Activated T-helper 2 cell treated with anti-CD3 and anti-CD28 coated beads, Interferon-gamma antibody, Interleukin-2, Interleukin-4, amounts not matched to agents 10 μg/mL and 5 μg/mL and 100 μg/mL, durations not matched to agents 14 hours and 24 hours and 36 hours (primary cell): Measurements from ENCODE around the gene CMC4. TPM values are rescaled to one million over a fixed set of nuclear protein-coding genes. Genes with fewer than 3 reads are reported as not detected.

Source experiments
- DNase-seq: peaks from one replicate; pipeline ENCODE4 v3.0.0; 2021; ENCODE audit warnings: low spot score
- H3K27ac Mint-ChIP-seq: one replicate; pipeline ENCODE4 v1.8.0; 2021; ENCODE audit warnings: mixed read lengths
- H3K27me3 Mint-ChIP-seq: one replicate; pipeline ENCODE4 v1.8.0; 2021; ENCODE audit warnings: low read depth, mixed read lengths
- H3K36me3 Mint-ChIP-seq: one replicate; pipeline ENCODE4 v1.8.0; 2021; ENCODE audit warnings: low read depth, mixed read lengths
- H3K4me1 Mint-ChIP-seq: one replicate; pipeline ENCODE4 v1.8.0; 2021; ENCODE audit warnings: low read depth, mixed read lengths
- H3K4me3 Mint-ChIP-seq: one replicate; pipeline ENCODE4 v1.8.0; 2021; ENCODE audit warnings: low read depth, mild to moderate bottlenecking, moderate library complexity, mixed read lengths
- H3K9me3 Mint-ChIP-seq: one replicate; pipeline ENCODE4 v1.8.0; 2021; ENCODE audit warnings: mixed read lengths
- intact Hi-C: fragments of 100-400 bp; cut with micrococcal nuclease; formaldehyde crosslinking; loops from one replicate; pipeline ENCODE4 v1.15.1; 2023
- total RNA-seq: library from RNA; stranded (reverse); gene quantifications from 2 replicates; pipeline ENCODE4 v1.2.3, GENCODE V29; 2022

The CMC4 gene
- total RNA-seq, 1 donor from 2014 or later = 1.9 TPM

- peaks cover 35% of the 10 kb centered on the region for H3K36me3 Mint-ChIP-seq
- intact Hi-C loops = loop anchor here (2.0 kb wide), 1 partner anchor 22 kb away; the partner anchor contains the start of gene FUNDC2
- H3K4me1 Mint-ChIP-seq = peaks cover 21% of the 10 kb centered on the region
These were observed 21.8 kb downstream of the CMC4 start for GRCh38 chrX:155048977-155049619.

GRCh38 chrX:155046811-155047528, 24.0 kb downstream of the CMC4 start:
- H3K9me3 Mint-ChIP-seq = no peaks in the 10 kb centered on the region
- no peak for DNase-seq
- H3K27ac Mint-ChIP-seq = no peak overlapping the region
- peaks cover 20% of the 10 kb centered on the region for H3K36me3 Mint-ChIP-seq
- peaks cover 13% of the 10 kb centered on the region for H3K4me1 Mint-ChIP-seq
- H3K4me3 Mint-ChIP-seq = no peak overlapping the region
- intact Hi-C loops = no loop called here
- no peaks in the 10 kb centered on the region for H3K27me3 Mint-ChIP-seq

More at GRCh38 chrX:155048977-155049619, 21.8 kb downstream of the CMC4 start:
- Mint-ChIP-seq H3K4me3 (no peak overlapping the region), H3K27ac (no peak overlapping the region), H3K27me3 (no peaks in the 10 kb centered on the region), H3K9me3 (no peaks in the 10 kb centered on the region)
- no peak for DNase-seq

- Mint-ChIP-seq H3K36me3 (peaks cover 13% of the 10 kb centered on the region), H3K4me3 (no peak overlapping the region), H3K4me1 (peaks cover 13% of the 10 kb centered on the region), H3K9me3 (no peaks in the 10 kb centered on the region), H3K27ac (no peak overlapping the region), H3K27me3 (no peaks in the 10 kb centered on the region)
- DNase-seq = no peak
- intact Hi-C loops = no loop called here
These were observed 24.7 kb downstream of the CMC4 start for GRCh38 chrX:155046129-155046810.

GRCh38 chrX:155035688-155036087, 35.2 kb downstream of the CMC4 start:
- Mint-ChIP-seq H3K9me3 (peaks cover 20% of the 10 kb centered on the region), H3K27ac (no peak overlapping the region), H3K36me3 (peaks cover 54% of the 10 kb centered on the region), H3K27me3 (no peaks in the 10 kb centered on the region), H3K4me3 (no peak overlapping the region), H3K4me1 (peaks cover 2% of the 10 kb centered on the region)
- intact Hi-C loops = no loop called here
- DNase-seq = no peak

- no peaks in the 10 kb centered on the region for H3K27me3 Mint-ChIP-seq
- intact Hi-C loops = no loop called here
- no peak for DNase-seq
- H3K27ac Mint-ChIP-seq = no peak overlapping the region
- peaks cover 16% of the 10 kb centered on the region for H3K9me3 Mint-ChIP-seq
- peaks cover 27% of the 10 kb centered on the region for H3K36me3 Mint-ChIP-seq
- peaks cover 14% of the 10 kb centered on the region for H3K4me1 Mint-ChIP-seq
- H3K4me3 Mint-ChIP-seq = no peak overlapping the region
These were observed 39.3 kb downstream of the CMC4 start for GRCh38 chrX:155031657-155032056.

- H3K4me3 Mint-ChIP-seq = peak overlapping the region; percentile 54
These were observed 42.1 kb downstream of the CMC4 start for GRCh38 chrX:155028877-155029291.

GRCh38 chrX:155028129-155028528, 42.8 kb downstream of the CMC4 start:
- Mint-ChIP-seq H3K27me3 (peaks cover 5% of the 10 kb centered on the region), H3K36me3 (no peaks in the 10 kb centered on the region), H3K9me3 (no peaks in the 10 kb centered on the region), H3K4me1 (peaks cover 19% of the 10 kb centered on the region), H3K27ac (peak overlapping the region; percentile 91), H3K4me3 (peak overlapping the region; percentile 85)
- DNase-seq = no peak
- intact Hi-C loops = no loop called here

More at GRCh38 chrX:155028877-155029291, 42.1 kb downstream of the CMC4 start:
- peaks cover 1% of the 10 kb centered on the region for H3K27me3 Mint-ChIP-seq
- peaks cover 19% of the 10 kb centered on the region for H3K4me1 Mint-ChIP-seq
- no peak for DNase-seq
- intact Hi-C loops = no loop called here
- peaks cover 1% of the 10 kb centered on the region for H3K36me3 Mint-ChIP-seq
- H3K9me3 Mint-ChIP-seq = no peaks in the 10 kb centered on the region
- peak overlapping the region; percentile 76 for H3K27ac Mint-ChIP-seq

GRCh38 chrX:155027509-155028066, 43.3 kb downstream of the CMC4 start:
- H3K27ac Mint-ChIP-seq = peak overlapping the region; percentile 91
- H3K4me3 Mint-ChIP-seq = peak overlapping the region; percentile 85
- DNase-seq = no peak
- peaks cover 5% of the 10 kb centered on the region for H3K27me3 Mint-ChIP-seq
- no peaks in the 10 kb centered on the region for H3K9me3 Mint-ChIP-seq
- intact Hi-C loops = loop anchor here (2.0 kb wide), 3 partner anchors 21 to 47 kb away; no protein-coding TSS in a partner anchor
- peaks cover 19% of the 10 kb centered on the region for H3K4me1 Mint-ChIP-seq
- H3K36me3 Mint-ChIP-seq = no peaks in the 10 kb centered on the region

GRCh38 chrX:155026727-155027508, 44.0 kb downstream of the CMC4 start, which contains the start of gene FUNDC2:
Gene FUNDC2, plus strand, starts transcription at chrX:155026844. Its CDS starts 95 bp downstream, at chrX:155026939.
- peak within 1 kb of the TSS; percentile 85 for H3K4me3 Mint-ChIP-seq
- no peaks in the 10 kb centered on the region for H3K36me3 Mint-ChIP-seq
- peak within 1 kb of the TSS; percentile 91 for H3K27ac Mint-ChIP-seq
- H3K4me1 Mint-ChIP-seq = peaks cover 19% of the 10 kb centered on the region
- peak; percentile 93 for DNase-seq
- no peaks in the 10 kb centered on the region for H3K9me3 Mint-ChIP-seq
- H3K27me3 Mint-ChIP-seq = peaks cover 7% of the 10 kb centered on the region
- intact Hi-C loops = loop anchor here (1.0 to 2.0 kb wide), 4 partner anchors 22 to 46 kb away; partner anchors contain the start of genes BRCC3, CMC4 and MTCP1

GRCh38 chrX:155026420-155026726, 44.6 kb downstream of the CMC4 start:
- peak overlapping the region; percentile 69 for H3K4me3 Mint-ChIP-seq
- peaks cover 7% of the 10 kb centered on the region for H3K27me3 Mint-ChIP-seq
- peak overlapping the region; percentile 77 for H3K27ac Mint-ChIP-seq
- intact Hi-C loops = loop anchor here (1.0 to 2.0 kb wide), 4 partner anchors 22 to 46 kb away; partner anchors contain the start of genes BRCC3, CMC4 and MTCP1
- DNase-seq = no peak
- H3K9me3 Mint-ChIP-seq = no peaks in the 10 kb centered on the region
- H3K4me1 Mint-ChIP-seq = peaks cover 19% of the 10 kb centered on the region
- H3K36me3 Mint-ChIP-seq = no peaks in the 10 kb centered on the region

- intact Hi-C loops = no loop called here
- Mint-ChIP-seq H3K27me3 (peaks cover 9% of the 10 kb centered on the region), H3K27ac (no peak overlapping the region), H3K4me3 (no peak overlapping the region), H3K4me1 (peaks cover 16% of the 10 kb centered on the region), H3K36me3 (no peaks in the 10 kb centered on the region), H3K9me3 (no peaks in the 10 kb centered on the region)
- no peak for DNase-seq
These were observed 46.8 kb downstream of the CMC4 start for GRCh38 chrX:155023907-155024833.
